GM12874 (cell line): Measurements from ENCODE around the gene KSR2.

Source experiments
- CTCF ChIP-seq: IDR thresholded peaks from 2 replicates; pipeline ENCODE4 v1.5.1; 2011; ENCODE audit warnings: low read depth, mild to moderate bottlenecking, control low read depth, low read length, moderate library complexity; ENCODE audit not compliant: insufficient read depth

KSR2 gene

GRCh38 chr12:117641885-117642284 lies 326.9 kb downstream of the KSR2 start:
- no peak for TF ChIP-seq CTCF

DNA sequence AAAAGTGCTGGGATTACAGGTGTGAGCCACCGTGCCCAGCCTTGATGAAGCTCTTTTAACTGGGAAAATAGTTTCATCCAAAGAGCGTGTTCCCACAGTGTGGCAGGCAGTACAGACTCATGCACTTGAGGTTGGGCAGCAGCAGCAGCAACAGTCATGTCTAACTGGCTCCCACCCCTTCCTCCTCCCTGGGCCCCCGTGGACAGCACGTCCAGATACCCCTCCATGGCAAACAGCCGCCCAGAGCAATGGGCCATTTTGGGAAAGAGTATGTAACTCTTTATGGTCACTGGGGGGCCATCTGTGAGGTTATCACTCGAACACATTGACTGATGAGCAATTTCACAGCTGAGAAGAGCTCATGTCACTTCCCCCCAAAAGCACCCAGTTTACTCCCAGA lies 328.3 kb downstream of the KSR2 start:
- TF ChIP-seq CTCF, result no peak

DNA sequence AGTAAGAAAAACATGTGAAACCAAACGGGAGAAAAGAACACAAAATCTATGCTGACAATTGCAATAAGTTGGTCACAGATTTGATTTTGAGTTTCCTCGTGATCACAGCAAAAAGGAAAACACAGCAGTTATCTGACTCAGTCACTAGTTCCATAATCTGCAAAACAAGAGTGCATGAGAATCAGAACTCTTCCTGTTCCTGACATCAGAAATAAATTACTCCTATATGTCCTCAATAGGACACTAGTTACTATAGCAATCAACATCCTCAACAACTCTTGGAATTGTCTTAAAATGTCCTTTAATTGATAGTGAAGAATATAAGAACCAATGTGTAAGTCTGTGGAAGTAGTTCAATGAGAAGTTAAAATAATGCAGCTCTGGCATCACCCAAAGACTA lies 339.3 kb downstream of the KSR2 start:
- no peak for TF ChIP-seq CTCF

- TF ChIP-seq CTCF, result no peak
Measured at GRCh38 chr12:117622741-117623140, 346.0 kb downstream of the KSR2 start.

GRCh38 chr12:117622087-117622486 lies 346.7 kb downstream of the KSR2 start:
- no peak for TF ChIP-seq CTCF

GRCh38 chr12:117607778-117608177 lies 361.0 kb downstream of the KSR2 start:
- TF ChIP-seq CTCF, result no peak

GRCh38 chr12:117606945-117607344 lies 361.8 kb downstream of the KSR2 start:
- no peak for TF ChIP-seq CTCF

GRCh38 chr12:117606024-117606423 lies 362.8 kb downstream of the KSR2 start:
- no peak for TF ChIP-seq CTCF
